Measurements from ENCODE around the gene MYO15B. TPM values are rescaled to one million over a fixed set of nuclear protein-coding genes. Genes with fewer than 3 reads are reported as not detected.

MYO15B gene
- total RNA-seq, 1 experiment from 2014 or later = 58.4 TPM

DNA sequence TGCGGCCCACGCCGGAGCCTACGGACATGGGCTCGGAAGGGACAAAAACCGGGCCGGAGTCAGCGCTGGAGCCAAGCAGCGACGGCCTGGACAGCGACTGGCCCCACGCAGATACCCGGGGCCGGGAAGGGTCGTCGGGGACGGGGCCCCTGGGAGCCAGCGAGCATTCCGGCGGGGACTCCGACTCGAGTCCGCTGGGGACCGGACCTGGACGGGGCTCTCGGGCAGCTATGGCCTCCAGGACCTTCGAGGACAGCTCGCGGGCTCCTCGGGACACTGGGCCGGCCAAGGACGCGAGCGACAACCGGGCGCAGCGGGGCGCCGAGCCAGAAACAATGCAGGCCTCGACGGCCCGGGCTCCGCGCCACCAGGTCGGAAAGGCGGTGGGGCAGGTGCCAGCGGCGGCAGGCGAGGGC is 1.0 kb downstream of the MYO15B start:
- Mint-ChIP-seq H3K36me3 (ENCODE audit: insufficient read depth, unreplicated experiment) (peaks cover 9% of the 10 kb centered on the region), H3K27ac (ENCODE audit: unreplicated experiment) (no peak overlapping the region), H3K4me1 (ENCODE audit: low read depth, unreplicated experiment) (no peaks in the 10 kb centered on the region), H3K4me3 (ENCODE audit: low read depth, unreplicated experiment) (peak overlapping the region; percentile 64), H3K9me3 (ENCODE audit: low read depth, unreplicated experiment) (no peaks in the 10 kb centered on the region), H3K27me3 (ENCODE audit: unreplicated experiment) (peaks cover 15% of the 10 kb centered on the region)
- no peak for DNase-seq
- TSS peak; percentile 80 for BruUV-seq (replicated peaks)
- intact Hi-C loops (cut with micrococcal nuclease; ENCODE audit: unreplicated experiment) = loop anchor here (5.0 to 10.0 kb wide), 2 partner anchors 71 to 164 kb away; partner anchors contain the start of genes CASKIN2 and TSEN54
- CTCF ChIA-PET = interaction anchor here (0.5 to 1.5 kb wide), 6 partner anchors 11 to 72 kb away, joined by 3 to 5 read pairs (median 4); partner anchors contain the start of genes SMIM5 and TSEN54
- TF ChIP-seq, protein P1, sequence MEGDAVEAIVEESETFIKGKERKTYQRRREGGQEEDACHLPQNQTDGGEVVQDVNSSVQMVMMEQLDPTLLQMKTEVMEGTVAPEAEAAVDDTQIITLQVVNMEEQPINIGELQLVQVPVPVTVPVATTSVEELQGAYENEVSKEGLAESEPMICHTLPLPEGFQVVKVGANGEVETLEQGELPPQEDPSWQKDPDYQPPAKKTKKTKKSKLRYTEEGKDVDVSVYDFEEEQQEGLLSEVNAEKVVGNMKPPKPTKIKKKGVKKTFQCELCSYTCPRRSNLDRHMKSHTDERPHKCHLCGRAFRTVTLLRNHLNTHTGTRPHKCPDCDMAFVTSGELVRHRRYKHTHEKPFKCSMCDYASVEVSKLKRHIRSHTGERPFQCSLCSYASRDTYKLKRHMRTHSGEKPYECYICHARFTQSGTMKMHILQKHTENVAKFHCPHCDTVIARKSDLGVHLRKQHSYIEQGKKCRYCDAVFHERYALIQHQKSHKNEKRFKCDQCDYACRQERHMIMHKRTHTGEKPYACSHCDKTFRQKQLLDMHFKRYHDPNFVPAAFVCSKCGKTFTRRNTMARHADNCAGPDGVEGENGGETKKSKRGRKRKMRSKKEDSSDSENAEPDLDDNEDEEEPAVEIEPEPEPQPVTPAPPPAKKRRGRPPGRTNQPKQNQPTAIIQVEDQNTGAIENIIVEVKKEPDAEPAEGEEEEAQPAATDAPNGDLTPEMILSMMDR (IDR thresholded peaks at IDR 0.05; ENCODE audit: unreplicated experiment) = no peak

DNA sequence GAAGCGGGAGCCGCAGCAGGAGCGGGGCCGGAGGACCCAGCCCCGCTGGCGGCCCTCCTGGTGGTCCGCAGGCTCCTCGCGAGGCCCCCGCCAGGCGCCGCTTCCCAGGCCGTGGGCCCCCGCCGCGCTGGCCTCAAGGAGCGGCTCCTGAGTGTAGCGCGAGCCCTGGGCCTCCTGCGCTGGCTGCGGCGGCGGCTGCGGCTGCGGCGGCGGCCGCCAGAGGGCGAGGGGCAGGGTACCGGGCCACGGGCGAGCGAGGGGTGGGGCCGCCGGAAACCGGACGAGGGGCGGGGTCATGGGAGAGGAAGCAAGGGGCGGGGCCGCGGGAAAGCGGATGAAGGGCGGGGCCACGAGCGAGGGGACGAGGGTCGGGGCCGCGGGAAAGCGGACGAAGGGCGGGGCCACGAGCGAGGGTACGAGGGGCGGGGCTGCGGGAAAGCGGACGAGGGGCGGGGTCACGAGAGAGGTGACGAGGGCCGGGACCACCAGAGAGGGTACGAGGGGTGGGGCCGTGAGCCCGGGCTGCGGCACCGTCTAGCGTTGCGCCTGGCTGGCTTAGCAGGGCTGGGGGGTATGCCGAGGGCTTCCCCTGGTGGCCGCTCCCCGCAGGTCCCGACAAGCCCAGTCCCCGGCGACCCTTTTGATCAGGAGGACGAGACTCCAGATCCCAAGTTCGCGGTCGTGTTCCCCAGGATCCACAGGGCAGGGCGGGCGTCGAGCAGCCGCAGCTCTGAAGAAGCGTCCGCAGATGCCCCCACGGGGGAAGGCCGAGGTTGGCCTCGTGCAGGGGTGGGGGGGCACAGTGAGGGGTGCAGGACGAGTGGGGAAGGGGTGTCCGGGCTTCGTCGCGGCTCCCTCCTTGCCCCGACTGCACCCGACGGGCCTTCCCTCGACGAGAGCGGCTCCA is 1.7 kb downstream of the MYO15B start:
- Mint-ChIP-seq H3K36me3 (ENCODE audit: insufficient read depth, unreplicated experiment) (peaks cover 7% of the 10 kb centered on the region), H3K4me1 (ENCODE audit: low read depth, unreplicated experiment) (no peaks in the 10 kb centered on the region), H3K4me3 (ENCODE audit: low read depth, unreplicated experiment) (peak overlapping the region; percentile 64), H3K9me3 (ENCODE audit: low read depth, unreplicated experiment) (no peaks in the 10 kb centered on the region), H3K27me3 (ENCODE audit: unreplicated experiment) (peaks cover 15% of the 10 kb centered on the region), H3K27ac (ENCODE audit: unreplicated experiment) (no peak overlapping the region)
- no TSS peak for BruUV-seq (replicated peaks)
- TF ChIP-seq, protein P1 (IDR thresholded peaks at IDR 0.05; ENCODE audit: unreplicated experiment) = peak; percentile 61
- DNase-seq = peak; percentile 95
- CTCF ChIA-PET = interaction anchor here (0.8 to 2.9 kb wide), 3 partner anchors 12 to 47 kb away, joined by 3 to 12 read pairs (median 4); no protein-coding TSS in a partner anchor
- intact Hi-C loops (cut with micrococcal nuclease; ENCODE audit: unreplicated experiment) = loop anchor here (5.0 to 10.0 kb wide), 2 partner anchors 72 to 164 kb away; partner anchors contain the start of genes CASKIN2 and TSEN54

DNA sequence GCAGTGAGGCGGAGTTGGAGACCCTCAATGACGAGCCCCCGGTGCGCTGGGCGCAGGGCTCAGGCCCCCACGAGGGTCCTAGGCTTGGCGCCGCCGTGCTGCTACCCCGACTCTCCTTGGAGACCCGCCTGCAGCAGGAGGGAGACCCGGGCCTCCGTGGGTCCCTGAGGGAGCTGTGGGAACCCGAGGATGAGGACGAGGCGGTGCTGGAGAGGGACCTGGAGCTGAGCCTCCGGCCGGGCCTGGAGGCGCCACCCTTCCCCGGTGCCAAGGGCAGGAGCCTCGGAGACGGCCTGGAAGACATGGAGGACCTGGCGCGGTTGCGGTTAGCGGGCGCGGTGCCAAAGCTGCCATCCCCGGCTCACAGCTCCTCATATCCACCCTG is 2.3 kb downstream of the MYO15B start:
- intact Hi-C loops (cut with micrococcal nuclease; ENCODE audit: unreplicated experiment) = loop anchor here (5.0 to 10.0 kb wide), 2 partner anchors 73 to 165 kb away; partner anchors contain the start of genes CASKIN2 and TSEN54
- BruUV-seq (replicated peaks) = no TSS peak
- Mint-ChIP-seq H3K4me3 (ENCODE audit: low read depth, unreplicated experiment) (no peak overlapping the region), H3K36me3 (ENCODE audit: insufficient read depth, unreplicated experiment) (peaks cover 5% of the 10 kb centered on the region), H3K4me1 (ENCODE audit: low read depth, unreplicated experiment) (no peaks in the 10 kb centered on the region), H3K27ac (ENCODE audit: unreplicated experiment) (no peak overlapping the region), H3K9me3 (ENCODE audit: low read depth, unreplicated experiment) (no peaks in the 10 kb centered on the region), H3K27me3 (ENCODE audit: unreplicated experiment) (peaks cover 15% of the 10 kb centered on the region)
- CTCF ChIA-PET = interaction anchor here (0.6 to 2.9 kb wide), 3 partner anchors 11 to 196 kb away, joined by 3 to 12 read pairs (median 5); partner anchors contain the start of gene LLGL2
- DNase-seq = no peak
- TF ChIP-seq, protein P1 (IDR thresholded peaks at IDR 0.05; ENCODE audit: unreplicated experiment) = no peak

DNA sequence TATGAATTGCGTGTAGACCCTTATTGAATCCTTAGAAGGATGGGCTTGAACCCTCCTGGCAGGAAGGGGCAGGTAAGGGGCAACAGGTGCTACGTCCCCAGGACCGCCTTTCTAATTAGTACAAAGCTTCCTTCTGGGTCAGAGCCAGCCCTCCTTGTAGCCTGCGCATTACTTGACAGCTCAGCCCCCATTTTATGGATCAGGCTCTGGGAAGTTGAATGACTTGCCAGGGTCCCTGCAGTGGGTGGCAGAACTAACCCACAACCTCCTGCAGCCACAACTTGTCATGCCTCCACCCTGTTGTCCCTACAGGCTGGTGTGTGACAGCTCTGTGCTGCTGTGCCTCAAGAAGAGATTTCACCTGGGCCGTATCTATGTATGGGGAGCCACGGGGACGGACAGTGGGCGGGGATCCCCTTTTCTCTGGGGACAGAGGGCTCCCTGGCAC is 2.7 kb downstream of the MYO15B start:
- Mint-ChIP-seq H3K9me3 (ENCODE audit: low read depth, unreplicated experiment) (no peaks in the 10 kb centered on the region), H3K4me3 (ENCODE audit: low read depth, unreplicated experiment) (no peak overlapping the region), H3K4me1 (ENCODE audit: low read depth, unreplicated experiment) (no peaks in the 10 kb centered on the region), H3K36me3 (ENCODE audit: insufficient read depth, unreplicated experiment) (peaks cover 5% of the 10 kb centered on the region), H3K27me3 (ENCODE audit: unreplicated experiment) (peaks cover 15% of the 10 kb centered on the region), H3K27ac (ENCODE audit: unreplicated experiment) (no peak overlapping the region)
- TF ChIP-seq, protein P1 (IDR thresholded peaks at IDR 0.05; ENCODE audit: unreplicated experiment) = no peak
- BruUV-seq (replicated peaks) = TSS peak; percentile 13
- intact Hi-C loops (cut with micrococcal nuclease; ENCODE audit: unreplicated experiment) = no loop called here
- no peak for DNase-seq
- CTCF ChIA-PET = interaction anchor here (0.6 to 2.9 kb wide), 3 partner anchors 11 to 196 kb away, joined by 3 to 12 read pairs (median 5); partner anchors contain the start of gene LLGL2

Measured in Calu3 (cell line).